HuH-7 (cell line): ENCODE results near the gene ZNF480.
A peak's percentile ranks its signal among the peaks of the same experiment; 100 is the strongest.
"Not testable (repeated sequence)": the region's sequence is repeated elsewhere in the genome, so short reads cannot be mapped to it uniquely, and the experiment has no call there.

Experiments used
- DNase-seq: peaks from one replicate; pipeline ENCODE4 v3.0.0; 2011; ENCODE audit warnings: low spot score

The ZNF480 gene

GRCh38 chr19:52296773-52297600, at the start of gene ZNF480:
Gene ZNF480 (plus strand): TSS chr19:52297169. CDS start chr19:52300413, 3,244 bp downstream.
- DNase-seq: peak; percentile 72

DNA sequence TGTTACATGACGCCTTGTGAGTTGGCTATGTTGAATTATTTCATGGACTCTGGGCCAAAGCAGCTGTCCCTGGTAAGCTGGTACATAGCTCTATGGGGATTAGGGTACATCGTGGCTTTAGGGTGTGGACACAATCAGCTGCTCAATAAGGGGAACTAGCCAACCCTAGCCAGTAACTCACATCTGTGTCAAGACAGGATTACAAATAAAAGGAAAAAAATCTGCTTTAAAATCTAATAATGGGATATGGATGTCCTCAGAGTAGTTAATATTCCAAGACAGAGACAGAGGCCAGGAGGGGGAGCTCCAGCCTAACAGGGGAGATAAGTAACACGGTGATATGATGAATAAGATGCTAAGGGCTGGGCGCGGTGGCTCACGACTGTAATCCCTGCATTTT, 48.7 kb upstream of the ZNF480 start:
- DNase-seq: no peak

DNA sequence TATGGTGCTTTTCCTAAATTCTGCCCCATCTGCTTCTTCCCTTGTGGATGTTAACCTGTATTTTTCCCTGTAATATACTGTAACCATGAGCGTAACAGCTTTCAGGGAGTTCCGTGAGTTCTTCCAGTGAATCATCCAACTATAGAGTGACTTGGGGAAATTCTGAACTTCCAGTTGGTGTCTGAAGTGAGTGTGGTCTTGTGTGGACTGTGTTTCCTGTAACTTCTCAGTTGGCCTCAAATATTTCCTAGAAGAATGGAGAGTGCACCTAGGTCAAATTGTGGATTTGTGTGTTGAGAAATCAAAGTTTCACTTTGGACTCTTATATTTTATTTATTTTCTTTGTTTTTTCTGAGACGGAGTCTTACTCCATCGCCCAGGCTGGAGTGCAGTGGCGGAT, 38.5 kb upstream of the ZNF480 start:
- no peak for DNase-seq

- not testable (repeated sequence) for DNase-seq
Observed at GRCh38 chr19:52265556-52265955, 31.4 kb upstream of the ZNF480 start.

DNA sequence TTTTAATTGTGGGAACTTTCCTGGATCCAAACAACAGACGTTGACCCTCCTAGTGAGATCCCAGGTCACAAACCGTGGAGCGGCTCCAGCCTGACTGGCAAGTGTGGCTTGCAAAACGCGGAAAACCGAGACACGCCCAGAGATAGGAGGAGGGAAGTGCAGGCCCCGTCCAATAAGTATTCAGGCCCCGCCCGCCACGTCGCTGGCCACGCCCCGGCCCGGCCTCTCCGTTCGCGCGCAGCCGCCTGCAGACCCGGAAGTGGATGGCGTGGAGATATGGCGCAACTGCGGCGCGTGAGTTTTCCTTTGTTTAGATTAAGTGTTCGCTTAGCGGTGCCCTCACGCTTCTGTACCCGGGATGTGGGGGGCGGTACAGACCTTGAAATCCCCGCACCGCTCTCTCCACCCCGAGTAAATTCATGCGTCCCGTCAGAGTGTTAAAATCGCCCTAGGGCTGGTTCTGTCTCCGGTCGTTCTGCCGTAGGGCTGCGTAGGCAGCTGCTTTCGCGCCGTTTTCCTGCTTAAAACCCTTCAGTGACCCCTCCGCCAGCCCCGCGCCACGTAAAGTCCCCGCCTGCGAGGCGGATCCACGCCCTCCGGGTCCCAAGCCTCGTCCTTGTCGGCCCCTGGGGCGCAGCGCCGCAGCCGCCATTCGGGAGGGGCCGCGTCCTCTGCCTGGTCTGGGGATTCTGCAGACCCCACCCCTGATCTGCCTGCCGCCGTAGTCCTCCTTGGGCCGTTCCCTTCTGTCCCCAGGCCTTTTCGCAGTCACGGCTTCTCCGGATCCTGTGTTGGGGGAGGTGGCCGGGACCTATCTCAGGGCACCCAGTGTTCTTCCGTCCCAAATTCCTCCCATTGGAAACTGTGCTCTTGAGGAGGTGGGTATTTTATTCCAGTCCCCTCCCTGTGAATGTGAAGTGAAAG, 27.4 kb upstream of the ZNF480 start, which contains the start of gene ZNF766:
TSS of gene ZNF766 (plus strand) at position 250 of the 924 bp plus-strand sequence. CDS start at position 277, 27 bp downstream.
- DNase-seq: peak; percentile 85

DNA sequence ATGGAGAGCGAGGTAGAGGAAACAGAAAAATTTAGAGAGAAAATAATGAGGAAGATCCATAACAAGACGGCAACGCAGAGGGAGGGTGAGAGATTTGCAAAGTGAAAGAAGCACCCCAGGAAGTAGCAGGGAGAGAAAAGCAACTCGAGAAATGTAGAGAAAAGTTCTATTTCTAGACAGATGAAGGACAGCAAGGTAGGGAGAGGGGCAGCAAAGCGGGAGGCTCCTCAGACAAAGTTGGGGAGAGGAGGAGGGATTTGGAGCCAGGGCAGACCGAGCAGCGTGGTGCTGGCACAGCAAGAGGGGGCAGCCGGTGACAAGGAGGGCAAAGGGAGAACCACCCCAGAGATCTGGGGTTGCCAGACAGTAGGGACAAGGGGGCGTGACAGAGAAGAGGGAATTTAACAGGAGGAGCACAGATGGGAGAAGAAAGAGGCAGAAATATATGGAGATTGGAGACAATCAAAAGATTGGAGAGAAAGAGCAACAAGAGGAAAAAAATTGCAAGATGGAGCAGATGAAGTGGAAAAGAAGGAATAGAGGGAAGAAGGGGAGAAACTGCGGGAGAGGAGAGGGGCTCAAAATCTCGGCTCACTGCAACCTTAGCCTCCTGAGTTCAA, 26.6 kb upstream of the ZNF480 start:
- peak; percentile 6 for DNase-seq

DNA sequence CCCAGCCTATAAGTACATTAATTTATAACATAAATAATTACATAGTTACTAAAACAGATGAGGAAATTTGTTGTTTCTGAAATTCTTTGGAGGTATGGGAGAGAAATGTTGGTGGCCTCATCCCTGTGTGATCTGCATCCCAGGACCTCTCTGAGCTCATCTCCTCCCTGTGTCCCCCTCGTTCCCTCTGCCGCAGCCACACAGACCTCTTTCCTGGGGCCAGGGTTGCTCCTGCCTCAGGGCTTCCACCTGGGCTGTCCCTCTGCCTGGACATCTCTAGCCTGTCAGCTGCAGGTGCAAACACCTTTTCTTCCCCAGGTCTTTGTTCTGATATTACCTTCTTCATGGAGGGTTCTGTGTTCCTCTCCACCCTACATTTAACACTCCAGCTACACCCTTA, 23.7 kb upstream of the ZNF480 start:
- DNase-seq: no peak

GRCh38 chr19:52274191-52274590, 22.8 kb upstream of the ZNF480 start:
- no peak for DNase-seq

DNA sequence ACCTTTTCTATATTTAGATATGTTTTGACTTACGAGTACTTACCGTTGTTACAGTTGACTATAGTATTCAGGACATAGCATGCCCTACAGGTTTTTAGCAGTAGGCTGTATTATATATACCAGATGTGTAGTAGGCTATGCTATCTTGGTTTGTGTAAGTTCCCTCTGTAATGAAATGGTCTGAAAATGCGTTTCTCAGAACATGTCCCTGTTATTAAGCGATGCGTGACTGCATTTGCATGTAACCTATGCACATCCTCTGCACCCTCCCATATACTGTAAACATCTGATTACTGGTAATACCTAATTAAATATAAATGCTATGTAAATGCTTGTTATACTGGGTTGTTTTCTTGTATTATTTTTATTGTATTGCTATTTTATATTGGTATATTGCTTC, 21.0 kb upstream of the ZNF480 start:
- DNase-seq: no peak

- DNase-seq: no peak
Observed at GRCh38 chr19:52277471-52277870, 19.5 kb upstream of the ZNF480 start.

DNA sequence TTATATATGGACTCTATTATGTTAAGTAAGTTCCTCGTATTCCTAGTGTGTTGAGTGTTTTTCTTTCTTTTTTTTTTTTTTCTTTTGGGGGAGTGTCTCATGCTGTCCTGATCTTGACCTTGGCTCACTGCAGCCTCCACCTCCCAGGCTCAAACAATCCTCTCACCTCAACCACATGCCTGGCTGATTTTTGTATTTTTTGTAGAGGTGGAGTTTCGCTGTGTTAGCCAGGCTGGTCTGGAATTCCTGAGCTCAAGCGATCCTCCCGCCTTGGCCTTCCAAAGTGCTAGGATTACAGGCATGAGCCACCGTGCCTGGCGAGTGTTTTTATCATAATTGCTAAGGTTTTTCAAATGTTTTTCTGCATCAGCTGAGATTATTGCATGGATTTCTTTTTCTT, 10.7 kb upstream of the ZNF480 start:
- no peak for DNase-seq

DNA sequence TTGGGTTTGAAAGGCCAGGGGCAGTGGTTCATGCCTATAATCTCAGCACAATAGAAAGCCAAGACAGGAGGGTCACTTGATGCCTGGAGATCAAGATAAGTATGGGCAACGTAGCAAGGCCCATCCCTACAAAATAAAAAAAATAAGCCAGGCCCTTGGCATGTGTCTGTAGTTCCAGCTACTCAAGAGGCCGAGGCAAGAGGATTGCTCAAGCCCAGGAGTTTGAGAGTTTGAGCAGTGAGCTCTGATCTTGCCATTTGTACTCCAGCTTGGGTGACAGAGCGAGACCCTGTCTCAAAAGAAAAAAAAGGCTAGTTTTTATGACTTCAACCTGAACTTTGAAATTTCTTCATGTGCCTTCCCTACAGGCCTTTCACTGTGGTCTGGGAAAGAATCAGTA, 5.2 kb upstream of the ZNF480 start:
- no peak for DNase-seq

- DNase-seq: not testable (repeated sequence)
Observed at GRCh38 chr19:52292946-52293345, 4.0 kb upstream of the ZNF480 start.

- peak; percentile 6 for DNase-seq
Observed at GRCh38 chr19:52296400-52296772, 583 bp upstream of the ZNF480 start.

GRCh38 chr19:52297601-52298364, 814 bp downstream of the ZNF480 start:
- no peak for DNase-seq

DNA sequence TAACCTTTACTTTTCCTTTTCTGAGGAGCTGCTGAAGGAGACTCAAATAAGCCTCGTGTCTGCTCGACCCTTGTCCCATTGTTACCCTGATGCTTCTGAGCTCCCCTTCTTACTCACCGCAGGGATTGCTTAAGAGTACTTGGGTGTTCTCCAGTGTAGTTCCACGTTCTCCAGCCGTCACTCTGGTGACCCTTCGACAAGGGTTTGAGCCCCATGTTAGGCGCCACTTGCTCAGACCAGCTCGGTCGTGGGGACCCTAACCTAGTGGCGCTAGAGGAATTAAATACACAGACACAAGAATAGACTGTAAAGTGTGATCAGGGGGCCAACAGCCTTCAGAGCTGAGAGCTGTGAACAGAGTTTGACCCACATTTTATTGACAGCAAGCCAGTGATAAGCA, 10.3 kb downstream of the ZNF480 start:
- no peak for DNase-seq

GRCh38 chr19:52322429-52322828, 25.5 kb downstream of the ZNF480 start:
- no peak for DNase-seq

DNA sequence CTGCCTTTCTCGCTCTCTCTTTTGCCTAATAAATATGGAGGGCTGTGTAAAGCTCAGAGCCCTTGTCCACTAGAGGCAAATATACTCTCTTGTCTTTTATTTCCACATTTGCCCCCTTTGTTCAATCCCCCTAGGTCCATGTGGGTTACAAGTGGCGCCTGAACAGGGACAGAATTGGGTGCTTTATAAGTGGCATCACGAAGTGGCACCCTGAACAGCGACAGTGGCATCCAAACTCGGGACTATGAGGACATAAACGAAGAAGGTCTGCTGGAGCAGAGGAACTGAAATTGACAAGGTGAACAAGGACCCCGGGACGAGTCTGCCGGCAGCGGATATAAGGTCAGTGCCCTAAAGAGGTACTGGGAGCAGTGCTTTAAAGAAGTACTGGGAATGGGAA, 34.8 kb downstream of the ZNF480 start:
- no peak for DNase-seq

GRCh38 chr19:52335768-52336116, 38.8 kb downstream of the ZNF480 start:
- no peak for DNase-seq

GRCh38 chr19:52336117-52336790, 39.3 kb downstream of the ZNF480 start, which contains the start of gene ZNF610:
Gene ZNF610 (plus strand): TSS chr19:52336243. CDS start chr19:52349173, 12,930 bp downstream.
- peak; percentile 68 for DNase-seq

DNA sequence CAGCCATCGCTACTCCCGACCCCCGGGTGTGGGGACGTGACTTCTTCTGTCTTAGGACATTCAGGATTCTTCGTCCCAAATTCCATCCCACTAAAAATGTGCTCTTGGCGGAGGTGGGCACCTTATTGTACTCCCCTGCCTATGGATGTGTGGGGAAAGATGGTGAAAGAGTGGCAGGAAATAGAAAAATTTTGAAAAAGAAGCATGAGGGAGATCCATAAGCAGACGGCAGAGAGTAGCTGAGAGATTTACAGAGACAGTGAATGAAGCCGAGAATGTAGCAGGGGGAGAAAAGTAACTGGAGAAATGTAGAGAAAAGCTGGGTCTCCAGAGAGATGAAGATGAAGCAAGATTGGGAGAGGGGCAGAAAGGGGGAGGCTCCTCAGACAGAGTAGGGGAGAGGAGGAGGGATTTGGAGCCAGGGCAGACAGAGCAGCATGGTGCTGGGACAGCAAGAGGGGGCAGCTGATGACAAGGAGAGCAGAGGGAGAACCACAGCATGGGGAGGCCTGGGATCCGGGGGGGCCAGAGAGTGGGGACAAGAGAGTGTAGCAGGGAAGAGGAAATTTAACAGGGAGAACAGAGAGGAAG, 39.9 kb downstream of the ZNF480 start:
- DNase-seq: peak; percentile 9
